HL-60 (cell line): Measurements from ENCODE around the gene PRDM5.

ENCODE experiments used
- CTCF ChIP-seq: IDR thresholded peaks from one replicate; pipeline ENCODE4 v1.5.1; 2011; ENCODE audit warnings: low read length, control low read depth, inconsistent platforms; ENCODE audit not compliant: insufficient read depth
- GABPA ChIP-seq: IDR thresholded peaks from 2 replicates; pipeline ENCODE4 v1.6.1; 2012; ENCODE audit warnings: low read depth
- POLR2AphosphoS5 ChIP-seq: IDR thresholded peaks from 2 replicates; pipeline ENCODE4 v1.6.1; 2012; ENCODE audit warnings: low read depth
- REST ChIP-seq: IDR thresholded peaks from 2 replicates; pipeline ENCODE4 v1.6.1; 2012; ENCODE audit warnings: low read depth; ENCODE audit not compliant: insufficient replicate concordance
- SPI1 ChIP-seq: IDR thresholded peaks from 2 replicates; pipeline ENCODE4 v1.6.1; 2012; ENCODE audit warnings: low read depth, mild to moderate bottlenecking, borderline replicate concordance

GRCh38 chr4:120760047-120760446 lies 162.5 kb downstream of the PRDM5 start:
- TF ChIP-seq CTCF, result no peak
- no peak for TF ChIP-seq POLR2AphosphoS5
- TF ChIP-seq REST, result no peak
- no peak for TF ChIP-seq SPI1
- no peak for TF ChIP-seq GABPA
